ENCODE data around the gene LTBP1.

DNA sequence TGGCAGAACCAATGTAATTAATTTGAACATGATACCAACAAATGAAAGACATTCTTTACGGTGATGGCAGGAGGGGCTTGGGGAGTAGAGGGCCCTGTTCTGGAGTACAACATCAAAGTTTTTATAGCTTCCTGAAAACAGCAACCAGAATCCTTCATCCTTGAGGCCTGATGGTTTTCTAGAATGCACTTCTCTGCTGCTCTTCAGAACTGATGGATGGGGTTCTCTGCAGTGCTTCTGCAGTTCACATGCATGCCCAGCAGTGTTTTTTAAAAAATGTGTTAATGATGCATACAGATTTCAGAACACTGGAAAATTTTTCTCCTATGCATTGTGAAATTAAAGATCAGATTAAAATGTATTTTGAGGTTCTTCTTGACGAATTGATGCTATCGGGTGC, 2.5 kb downstream of the LTBP1 start:
- TF ChIP-seq, protein P1, sequence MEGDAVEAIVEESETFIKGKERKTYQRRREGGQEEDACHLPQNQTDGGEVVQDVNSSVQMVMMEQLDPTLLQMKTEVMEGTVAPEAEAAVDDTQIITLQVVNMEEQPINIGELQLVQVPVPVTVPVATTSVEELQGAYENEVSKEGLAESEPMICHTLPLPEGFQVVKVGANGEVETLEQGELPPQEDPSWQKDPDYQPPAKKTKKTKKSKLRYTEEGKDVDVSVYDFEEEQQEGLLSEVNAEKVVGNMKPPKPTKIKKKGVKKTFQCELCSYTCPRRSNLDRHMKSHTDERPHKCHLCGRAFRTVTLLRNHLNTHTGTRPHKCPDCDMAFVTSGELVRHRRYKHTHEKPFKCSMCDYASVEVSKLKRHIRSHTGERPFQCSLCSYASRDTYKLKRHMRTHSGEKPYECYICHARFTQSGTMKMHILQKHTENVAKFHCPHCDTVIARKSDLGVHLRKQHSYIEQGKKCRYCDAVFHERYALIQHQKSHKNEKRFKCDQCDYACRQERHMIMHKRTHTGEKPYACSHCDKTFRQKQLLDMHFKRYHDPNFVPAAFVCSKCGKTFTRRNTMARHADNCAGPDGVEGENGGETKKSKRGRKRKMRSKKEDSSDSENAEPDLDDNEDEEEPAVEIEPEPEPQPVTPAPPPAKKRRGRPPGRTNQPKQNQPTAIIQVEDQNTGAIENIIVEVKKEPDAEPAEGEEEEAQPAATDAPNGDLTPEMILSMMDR (conservative IDR thresholded peaks at IDR 0.05), result no peak
- TF ChIP-seq EZH2 (IDR thresholded peaks at IDR 0.05; ENCODE audit: low read depth), result no peak
